ENCODE results near the gene TEX51. TPM values are rescaled to one million over a fixed set of nuclear protein-coding genes. Genes with fewer than 3 reads are reported as not detected.

The TEX51 gene
- total RNA-seq (2014; rRNA removed; shearing (Covaris generic)), result not detected in 2 replicates

DNA sequence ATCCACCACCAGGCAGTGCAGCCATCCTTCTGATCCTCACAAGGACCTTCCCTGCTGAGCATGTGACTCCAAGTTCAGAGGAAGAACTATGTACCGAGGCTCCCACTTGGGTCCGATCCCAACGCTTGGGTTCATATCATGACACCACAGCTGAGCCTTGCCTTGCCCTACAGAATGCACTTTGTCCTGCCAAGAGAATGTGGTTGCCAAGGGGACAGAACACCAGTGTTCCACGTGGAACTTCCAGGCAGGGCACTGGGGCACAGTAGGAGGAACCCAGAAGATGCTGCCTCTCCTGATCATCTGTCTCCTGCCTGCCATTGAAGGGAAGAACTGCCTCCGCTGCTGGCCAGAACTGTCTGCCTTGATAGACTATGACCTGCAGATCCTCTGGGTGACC, at the start of gene TEX51:
TEX51 (plus strand) TSS at position 255 of the 400 bp plus-strand sequence; CDS start at position 284, 29 bp downstream.
- DNase-seq, result no peak
- Histone ChIP-seq H3K36me3 (replicated peaks; ENCODE audit: control insufficient read depth, insufficient read depth, low read length) (no peaks in the 10 kb centered on the region), H3K4me3 (ENCODE audit: insufficient read depth, low read depth, low read length) (no peak within 1 kb of the TSS), H3K27me3 (ENCODE audit: control insufficient read depth, insufficient read depth, low read length) (no peaks in the 10 kb centered on the region; the same call in 1 of the 2 replicates)

DNA sequence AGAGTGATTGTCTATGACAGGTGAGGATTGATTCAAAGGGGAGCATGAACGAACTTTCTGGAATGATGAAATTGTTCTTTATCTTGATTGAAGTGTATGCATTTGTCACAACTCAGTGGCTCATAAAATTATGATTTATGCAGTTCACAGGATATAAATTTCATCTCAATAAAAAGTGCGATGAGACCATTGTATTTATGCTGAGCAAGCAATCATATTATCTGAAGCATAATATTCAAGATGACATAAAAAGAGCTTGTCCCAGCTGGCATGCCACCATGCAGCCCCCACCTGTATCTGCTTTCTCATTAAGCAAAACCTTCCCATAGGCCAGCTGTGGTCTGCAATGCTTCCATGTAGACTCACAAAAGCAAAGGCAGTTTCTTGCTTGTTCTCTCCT, 49.6 kb upstream of the TEX51 start:
- Histone ChIP-seq H3K4me3 (ENCODE audit: insufficient read depth, low read depth, low read length) (no peak overlapping the region), H3K36me3 (replicated peaks; ENCODE audit: control insufficient read depth, insufficient read depth, low read length) (no peaks in the 10 kb centered on the region), H3K27me3 (ENCODE audit: control insufficient read depth, insufficient read depth, low read length) (no peaks in the 10 kb centered on the region)
- DNase-seq, result no peak

DNA sequence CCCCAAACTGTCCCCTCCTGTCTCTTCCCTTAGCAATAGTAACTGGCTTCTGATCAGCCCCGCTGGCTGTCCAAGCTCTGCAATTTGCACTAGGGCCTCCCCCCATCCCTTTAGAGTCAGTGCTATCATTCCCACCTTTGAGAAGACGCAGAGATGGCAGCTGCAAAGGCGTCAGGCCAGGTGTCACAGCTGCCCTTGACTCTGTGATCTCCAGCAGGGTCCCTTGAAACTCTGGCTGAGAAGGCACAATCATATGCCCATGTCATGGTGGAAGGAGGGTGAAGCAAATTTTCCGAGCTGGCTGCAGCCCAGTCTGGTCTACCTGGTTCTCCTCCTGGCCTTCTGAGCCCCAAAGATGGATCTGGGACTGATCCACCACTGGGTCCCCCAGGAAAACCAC, 49.2 kb upstream of the TEX51 start:
- H3K36me3 ChIP-seq (replicated peaks; ENCODE audit: control insufficient read depth, insufficient read depth, low read length), result no peaks in the 10 kb centered on the region
- no peak for DNase-seq
- H3K4me3 ChIP-seq (ENCODE audit: insufficient read depth, low read depth, low read length), result no peak overlapping the region
- no peaks in the 10 kb centered on the region for H3K27me3 ChIP-seq (ENCODE audit: control insufficient read depth, insufficient read depth, low read length)

DNA sequence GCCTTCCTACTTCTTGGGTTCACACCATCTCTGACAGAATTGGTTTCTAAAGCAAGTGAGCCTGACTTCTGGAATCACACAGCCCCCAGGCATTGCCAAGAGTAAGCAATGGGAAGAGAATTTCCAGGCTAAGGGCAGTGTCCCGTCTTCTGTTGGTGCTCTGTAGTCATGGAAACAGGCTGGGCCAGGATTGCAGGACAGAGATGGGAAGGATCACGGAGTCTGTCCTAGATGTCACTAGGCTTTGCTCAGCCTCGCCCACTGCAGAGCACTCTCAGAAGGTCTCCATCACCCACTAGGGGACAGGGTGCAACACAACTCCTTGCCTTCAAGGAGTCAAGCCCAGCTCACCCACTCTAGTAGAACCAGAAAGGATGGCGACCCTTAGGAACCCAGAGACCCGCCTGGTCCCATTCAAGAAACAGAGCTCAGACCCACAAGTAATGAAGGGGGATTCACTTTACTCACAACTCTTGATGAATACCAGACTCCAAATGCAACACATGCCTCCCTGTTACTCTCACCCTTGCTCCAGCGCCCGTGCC, 48.6 kb upstream of the TEX51 start:
- Histone ChIP-seq H3K27me3 (ENCODE audit: control insufficient read depth, insufficient read depth, low read length) (no peaks in the 10 kb centered on the region), H3K36me3 (replicated peaks; ENCODE audit: control insufficient read depth, insufficient read depth, low read length) (no peaks in the 10 kb centered on the region), H3K4me3 (ENCODE audit: insufficient read depth, low read depth, low read length) (no peak overlapping the region)
- DNase-seq, result no peak

DNA sequence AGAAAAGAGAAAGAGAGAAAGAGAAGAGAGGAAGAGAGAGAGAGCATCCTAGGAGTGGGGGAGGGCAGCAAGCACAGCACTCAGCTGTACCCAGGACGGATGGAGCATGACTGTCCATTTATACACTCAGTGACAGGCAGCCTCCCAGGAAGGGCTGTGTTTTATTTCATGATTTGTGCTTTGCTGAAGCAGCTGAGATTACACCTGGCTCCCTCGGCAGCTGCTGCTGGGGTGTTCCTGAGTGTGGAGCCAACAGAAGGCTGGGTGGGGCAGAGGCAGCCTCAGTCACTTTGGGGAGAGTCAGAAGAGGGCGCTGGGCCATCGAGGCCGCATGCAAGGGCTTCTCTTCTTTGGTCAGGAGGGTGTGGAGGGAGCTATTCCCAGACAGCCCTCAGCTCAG, 47.8 kb upstream of the TEX51 start:
- Histone ChIP-seq H3K4me3 (ENCODE audit: insufficient read depth, low read depth, low read length) (no peak overlapping the region), H3K27me3 (ENCODE audit: control insufficient read depth, insufficient read depth, low read length) (no peaks in the 10 kb centered on the region), H3K36me3 (replicated peaks; ENCODE audit: control insufficient read depth, insufficient read depth, low read length) (no peaks in the 10 kb centered on the region)
- DNase-seq, result no peak

DNA sequence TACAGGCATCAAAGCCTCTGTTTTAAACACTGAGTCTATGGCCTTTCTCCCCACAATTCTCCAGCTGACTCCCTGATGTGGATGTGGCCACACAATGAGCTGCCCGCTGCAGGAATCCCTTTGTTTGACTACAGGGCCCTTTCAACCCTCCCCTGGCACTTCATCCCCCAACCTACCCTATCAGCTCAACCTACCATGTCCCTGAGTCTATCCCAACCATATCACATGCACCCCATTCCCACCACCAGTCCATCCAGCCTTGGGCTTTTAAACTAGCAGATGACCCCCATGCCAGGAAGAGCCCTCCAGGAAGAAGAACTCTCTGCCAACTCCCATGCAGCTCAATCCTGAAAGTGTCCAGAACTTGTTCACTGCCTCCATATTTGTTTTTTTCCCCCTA, 46.9 kb upstream of the TEX51 start:
- no peaks in the 10 kb centered on the region for H3K36me3 ChIP-seq (replicated peaks; ENCODE audit: control insufficient read depth, insufficient read depth, low read length)
- no peak for DNase-seq
- H3K4me3 ChIP-seq (ENCODE audit: insufficient read depth, low read depth, low read length), result no peak overlapping the region
- no peaks in the 10 kb centered on the region for H3K27me3 ChIP-seq (ENCODE audit: control insufficient read depth, insufficient read depth, low read length)

DNA sequence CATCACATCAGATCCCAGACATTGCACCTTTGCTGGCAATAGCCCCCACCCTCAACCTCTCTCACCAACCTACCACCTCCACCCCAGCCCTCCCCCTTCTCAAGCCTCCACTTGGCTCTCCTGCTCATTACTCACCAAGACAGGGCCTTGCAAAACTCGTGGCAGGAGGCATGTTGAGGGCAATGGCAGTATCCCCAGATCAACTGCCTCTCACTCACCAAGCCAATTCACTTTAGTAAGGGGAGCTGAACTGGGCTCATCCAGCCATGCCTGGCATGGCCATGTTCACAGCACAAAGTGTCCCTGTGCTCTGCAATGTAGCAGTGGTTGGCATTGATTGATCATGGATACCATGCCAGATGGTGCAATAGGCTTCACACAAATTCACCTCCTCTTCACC, 46.3 kb upstream of the TEX51 start:
- no peaks in the 10 kb centered on the region for H3K27me3 ChIP-seq (ENCODE audit: control insufficient read depth, insufficient read depth, low read length)
- H3K4me3 ChIP-seq (ENCODE audit: insufficient read depth, low read depth, low read length), result no peak overlapping the region
- no peak for DNase-seq
- H3K36me3 ChIP-seq (replicated peaks; ENCODE audit: control insufficient read depth, insufficient read depth, low read length), result no peaks in the 10 kb centered on the region

DNA sequence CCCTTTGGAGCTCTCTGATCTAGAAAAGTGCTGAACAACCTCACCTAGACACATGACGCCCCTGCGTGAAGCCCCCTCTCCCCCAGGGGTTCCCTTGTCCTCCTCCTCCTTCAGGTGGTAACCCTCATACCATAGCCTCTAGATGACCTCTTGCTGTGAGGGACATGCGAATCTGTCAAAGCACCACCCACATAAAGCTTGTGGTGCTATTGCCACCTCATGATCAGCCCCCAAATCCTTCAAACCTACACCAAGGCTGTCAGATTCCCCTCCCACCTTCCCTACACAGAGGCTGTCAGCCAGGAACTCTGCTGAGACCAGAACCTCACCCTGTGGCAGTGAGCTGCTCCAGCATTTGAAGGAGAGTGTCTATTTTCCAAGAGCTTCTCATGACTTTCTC, 43.1 kb upstream of the TEX51 start:
- Histone ChIP-seq H3K27me3 (ENCODE audit: control insufficient read depth, insufficient read depth, low read length) (no peaks in the 10 kb centered on the region), H3K36me3 (replicated peaks; ENCODE audit: control insufficient read depth, insufficient read depth, low read length) (no peaks in the 10 kb centered on the region), H3K4me3 (ENCODE audit: insufficient read depth, low read depth, low read length) (no peak overlapping the region)
- no peak for DNase-seq

DNA sequence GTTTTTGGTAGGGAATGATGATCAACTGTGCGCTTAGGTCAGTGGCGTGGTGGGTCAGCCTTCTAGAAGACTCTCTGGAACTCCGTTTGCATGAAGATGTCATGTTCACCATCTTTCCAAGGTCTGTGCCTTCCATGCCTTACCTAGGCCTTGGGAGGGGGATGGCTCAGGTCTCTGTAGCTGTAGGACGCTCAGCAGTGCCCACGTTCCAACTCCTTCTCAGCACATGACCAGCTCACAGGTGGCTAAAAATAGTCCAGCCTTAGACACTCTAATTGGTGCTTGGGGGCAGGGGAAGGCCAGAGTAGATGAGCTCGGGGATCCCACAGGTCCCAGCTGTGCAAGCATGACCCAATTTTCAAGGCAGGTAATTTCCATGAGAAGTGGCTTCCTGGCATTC, 42.3 kb upstream of the TEX51 start:
- H3K4me3 ChIP-seq (ENCODE audit: insufficient read depth, low read depth, low read length), result no peak overlapping the region
- no peaks in the 10 kb centered on the region for H3K27me3 ChIP-seq (ENCODE audit: control insufficient read depth, insufficient read depth, low read length)
- no peak for DNase-seq
- no peaks in the 10 kb centered on the region for H3K36me3 ChIP-seq (replicated peaks; ENCODE audit: control insufficient read depth, insufficient read depth, low read length)

DNA sequence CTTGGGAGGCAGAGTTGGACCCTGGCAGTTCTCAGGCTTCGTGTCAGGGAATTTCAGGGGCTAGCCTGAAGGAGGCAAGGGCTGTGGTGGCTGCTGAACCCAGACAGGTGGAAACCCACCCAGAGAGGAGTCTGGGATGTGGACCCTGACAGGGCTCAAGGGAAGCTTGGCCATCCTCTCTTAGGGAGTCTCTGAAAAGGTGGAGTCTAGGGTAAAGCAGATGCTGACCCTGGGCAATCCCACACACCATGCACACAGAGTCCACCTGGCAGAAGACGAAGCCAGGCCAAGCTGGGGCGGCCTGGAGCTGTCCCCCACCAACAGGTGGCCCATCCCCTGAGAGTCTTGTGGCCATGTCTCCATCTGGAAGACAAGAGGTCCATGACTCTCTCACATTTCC, 41.2 kb upstream of the TEX51 start:
- H3K27me3 ChIP-seq (ENCODE audit: control insufficient read depth, insufficient read depth, low read length), result no peaks in the 10 kb centered on the region
- no peaks in the 10 kb centered on the region for H3K36me3 ChIP-seq (replicated peaks; ENCODE audit: control insufficient read depth, insufficient read depth, low read length)
- DNase-seq, result no peak
- no peak overlapping the region for H3K4me3 ChIP-seq (ENCODE audit: insufficient read depth, low read depth, low read length)

DNA sequence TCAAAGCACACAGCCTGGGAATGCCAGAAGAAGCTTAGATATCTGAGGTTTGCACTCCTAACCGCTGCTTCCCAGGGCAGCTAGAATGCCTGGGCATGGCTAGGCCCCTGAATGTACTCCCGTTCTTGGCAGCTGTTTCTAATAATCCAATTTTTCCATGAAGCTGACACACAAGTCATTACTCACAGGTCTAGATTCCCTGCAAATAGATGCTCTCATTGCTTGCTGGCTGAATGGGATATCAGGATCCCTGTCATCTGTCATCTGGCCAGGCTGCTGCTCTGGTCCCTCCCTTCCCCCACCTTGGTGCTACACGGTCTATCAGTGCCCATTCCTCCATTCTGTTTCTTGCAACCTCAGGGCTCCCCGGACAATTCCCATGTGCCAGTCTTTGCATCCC, 40.7 kb upstream of the TEX51 start:
- no peak for DNase-seq
- H3K27me3 ChIP-seq (ENCODE audit: control insufficient read depth, insufficient read depth, low read length), result no peaks in the 10 kb centered on the region
- H3K4me3 ChIP-seq (ENCODE audit: insufficient read depth, low read depth, low read length), result no peak overlapping the region
- H3K36me3 ChIP-seq (replicated peaks; ENCODE audit: control insufficient read depth, insufficient read depth, low read length), result no peaks in the 10 kb centered on the region

DNA sequence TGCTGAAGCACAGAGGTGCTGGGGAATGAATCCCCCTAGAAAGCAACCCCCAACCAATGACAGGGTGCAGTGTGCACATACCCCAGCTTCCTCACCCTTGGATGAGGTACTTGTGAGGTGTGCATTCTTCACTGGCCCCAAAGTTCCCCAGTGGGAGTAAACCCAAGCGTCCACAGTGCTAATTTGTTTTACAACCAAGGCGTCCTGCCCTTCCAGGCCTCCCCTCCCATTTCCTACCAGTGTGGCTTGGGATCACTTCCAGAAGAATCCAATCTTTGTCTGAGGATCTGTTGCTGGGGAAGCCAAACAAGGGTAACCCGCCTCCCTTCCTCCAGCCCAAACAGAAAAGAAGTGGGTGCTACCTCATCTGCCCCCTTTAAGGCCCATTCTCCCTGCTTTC, 40.3 kb upstream of the TEX51 start:
- H3K27me3 ChIP-seq (ENCODE audit: control insufficient read depth, insufficient read depth, low read length), result no peaks in the 10 kb centered on the region
- H3K36me3 ChIP-seq (replicated peaks; ENCODE audit: control insufficient read depth, insufficient read depth, low read length), result no peaks in the 10 kb centered on the region
- H3K4me3 ChIP-seq (ENCODE audit: insufficient read depth, low read depth, low read length), result no peak overlapping the region
- DNase-seq, result no peak

DNA sequence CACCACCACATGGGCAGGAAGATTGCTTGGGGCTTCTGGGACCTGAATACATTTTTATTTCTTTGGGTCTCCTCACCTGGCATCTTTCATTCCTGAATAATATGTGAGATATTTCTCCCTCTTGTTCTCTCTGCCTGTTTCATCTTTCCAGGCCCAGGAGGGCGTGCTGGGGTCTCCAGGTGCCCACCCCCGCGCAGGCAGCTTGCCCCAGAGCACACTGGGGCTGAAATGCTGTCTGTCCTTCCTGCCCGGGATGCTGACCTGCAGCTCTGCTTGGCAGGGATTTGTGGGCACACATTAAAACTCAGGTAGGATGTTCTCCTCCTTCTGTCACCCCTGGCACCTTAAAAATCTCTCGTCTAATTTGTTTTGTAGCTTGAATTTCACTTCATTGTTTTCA, 39.7 kb upstream of the TEX51 start:
- no peak overlapping the region for H3K4me3 ChIP-seq (ENCODE audit: insufficient read depth, low read depth, low read length)
- H3K36me3 ChIP-seq (replicated peaks; ENCODE audit: control insufficient read depth, insufficient read depth, low read length), result no peaks in the 10 kb centered on the region
- no peaks in the 10 kb centered on the region for H3K27me3 ChIP-seq (ENCODE audit: control insufficient read depth, insufficient read depth, low read length)
- no peak for DNase-seq

DNA sequence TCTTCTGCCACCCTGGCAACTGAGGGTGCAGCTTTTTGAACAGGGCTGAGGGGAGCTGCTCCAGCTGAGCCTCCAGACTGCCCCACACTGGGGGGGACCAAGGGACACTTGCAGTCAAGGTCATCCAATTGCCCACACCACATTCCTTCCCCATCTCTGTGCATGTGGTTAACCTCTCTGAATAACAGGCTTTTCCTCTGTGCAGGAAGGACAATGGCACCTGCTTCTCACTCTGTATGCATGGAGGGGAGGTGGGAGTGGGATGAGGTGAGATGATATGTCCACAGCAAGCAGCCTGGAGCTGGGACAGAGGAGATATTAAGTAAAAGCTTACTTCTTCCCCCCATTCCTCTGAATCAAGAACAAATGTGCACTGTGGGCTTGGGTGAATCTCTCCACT, 39.1 kb upstream of the TEX51 start:
- Histone ChIP-seq H3K27me3 (ENCODE audit: control insufficient read depth, insufficient read depth, low read length) (no peaks in the 10 kb centered on the region), H3K4me3 (ENCODE audit: insufficient read depth, low read depth, low read length) (no peak overlapping the region), H3K36me3 (replicated peaks; ENCODE audit: control insufficient read depth, insufficient read depth, low read length) (no peaks in the 10 kb centered on the region)
- no peak for DNase-seq

DNA sequence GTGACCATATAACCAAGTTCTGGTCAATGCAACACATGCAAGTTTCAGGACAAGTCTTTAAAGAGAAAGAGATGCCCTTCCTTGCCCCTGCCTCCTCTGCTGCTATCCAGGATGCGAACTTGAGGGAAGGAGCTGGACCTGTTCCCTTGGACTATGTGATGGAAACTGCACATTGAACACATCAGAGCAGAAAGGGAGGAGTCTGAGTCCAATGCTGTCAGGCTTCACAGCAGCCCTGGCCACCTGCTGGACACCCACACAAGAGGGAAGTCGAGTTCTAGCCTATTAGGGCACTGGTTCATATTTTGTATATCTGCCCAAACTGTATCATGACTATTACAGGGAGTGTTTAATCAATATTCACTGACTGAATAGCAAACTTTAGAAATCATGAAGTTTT, 38.3 kb upstream of the TEX51 start:
- no peak for DNase-seq
- no peaks in the 10 kb centered on the region for H3K27me3 ChIP-seq (ENCODE audit: control insufficient read depth, insufficient read depth, low read length)
- H3K4me3 ChIP-seq (ENCODE audit: insufficient read depth, low read depth, low read length), result no peak overlapping the region
- H3K36me3 ChIP-seq (replicated peaks; ENCODE audit: control insufficient read depth, insufficient read depth, low read length), result no peaks in the 10 kb centered on the region

DNA sequence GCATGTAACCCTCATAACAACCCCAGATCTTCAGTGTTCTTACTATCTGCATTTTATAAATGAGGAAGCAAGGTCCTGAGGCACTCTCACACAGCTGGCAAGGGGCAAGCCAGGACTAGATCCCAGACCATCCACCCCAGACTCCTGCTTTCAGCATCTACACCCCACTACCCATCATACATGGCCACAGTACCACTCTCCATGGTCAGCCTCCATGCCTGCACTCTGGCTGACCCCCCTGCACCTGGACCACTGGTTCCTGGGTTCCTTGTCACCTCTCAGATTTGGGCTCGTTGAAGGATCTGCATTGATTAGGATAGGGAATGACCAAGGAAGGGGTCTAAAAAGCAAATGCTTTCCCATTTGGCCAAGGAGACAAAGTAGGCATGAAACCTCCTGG, 36.0 kb upstream of the TEX51 start:
- DNase-seq, result no peak
- no peaks in the 10 kb centered on the region for H3K36me3 ChIP-seq (replicated peaks; ENCODE audit: control insufficient read depth, insufficient read depth, low read length)
- H3K27me3 ChIP-seq (ENCODE audit: control insufficient read depth, insufficient read depth, low read length), result no peaks in the 10 kb centered on the region
- no peak overlapping the region for H3K4me3 ChIP-seq (ENCODE audit: insufficient read depth, low read depth, low read length)

Measured in H7 (cell line).